B cell (primary cell): ENCODE measurements around the gene UBA1.

Experiments used
- EZH2 ChIP-seq: IDR thresholded peaks from 2 replicates; pipeline ENCODE4 v1.6.1; 2012; ENCODE audit warnings: borderline replicate concordance, low read depth, mild to moderate bottlenecking, moderate library complexity, low read length; ENCODE audit not compliant: insufficient read depth, poor library complexity, severe bottlenecking
- TF ChIP-seq, protein P1 (sequence below): fragments of 200-600 bp; IDR thresholded peaks from one replicate; pipeline ENCODE4 v1.8.0; 2022; ENCODE audit warnings: antibody characterized with exemption, mild to moderate bottlenecking

DNA sequence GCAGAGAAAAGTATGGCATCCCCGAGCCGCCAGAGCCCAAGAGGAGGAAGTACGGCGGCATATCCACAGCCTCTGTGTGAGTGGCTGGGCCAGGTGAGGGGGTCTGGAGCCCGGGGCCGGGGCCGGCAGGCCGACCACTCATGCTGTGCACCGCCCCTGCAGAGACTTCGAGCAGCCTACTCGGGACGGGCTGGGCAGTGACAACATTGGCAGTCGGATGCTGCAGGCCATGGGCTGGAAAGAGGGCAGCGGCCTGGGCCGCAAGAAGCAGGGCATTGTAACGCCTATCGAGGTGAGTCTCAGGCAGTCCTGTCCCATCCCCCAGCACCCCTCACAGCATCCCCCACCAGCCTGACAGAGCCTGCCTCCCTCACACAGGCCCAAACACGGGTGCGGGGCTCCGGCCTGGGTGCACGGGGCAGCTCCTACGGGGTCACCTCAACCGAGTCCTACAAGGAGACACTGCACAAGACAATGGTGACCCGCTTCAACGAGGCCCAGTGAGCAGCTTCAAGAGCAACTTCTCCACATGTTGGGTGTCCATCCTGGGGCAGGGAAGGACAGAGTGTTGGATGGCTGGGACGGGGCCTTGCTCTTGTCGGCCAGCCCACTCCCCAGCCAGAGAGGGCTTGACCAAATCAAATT lies 7.4 kb upstream of the UBA1 start:
- TF ChIP-seq, protein P1, sequence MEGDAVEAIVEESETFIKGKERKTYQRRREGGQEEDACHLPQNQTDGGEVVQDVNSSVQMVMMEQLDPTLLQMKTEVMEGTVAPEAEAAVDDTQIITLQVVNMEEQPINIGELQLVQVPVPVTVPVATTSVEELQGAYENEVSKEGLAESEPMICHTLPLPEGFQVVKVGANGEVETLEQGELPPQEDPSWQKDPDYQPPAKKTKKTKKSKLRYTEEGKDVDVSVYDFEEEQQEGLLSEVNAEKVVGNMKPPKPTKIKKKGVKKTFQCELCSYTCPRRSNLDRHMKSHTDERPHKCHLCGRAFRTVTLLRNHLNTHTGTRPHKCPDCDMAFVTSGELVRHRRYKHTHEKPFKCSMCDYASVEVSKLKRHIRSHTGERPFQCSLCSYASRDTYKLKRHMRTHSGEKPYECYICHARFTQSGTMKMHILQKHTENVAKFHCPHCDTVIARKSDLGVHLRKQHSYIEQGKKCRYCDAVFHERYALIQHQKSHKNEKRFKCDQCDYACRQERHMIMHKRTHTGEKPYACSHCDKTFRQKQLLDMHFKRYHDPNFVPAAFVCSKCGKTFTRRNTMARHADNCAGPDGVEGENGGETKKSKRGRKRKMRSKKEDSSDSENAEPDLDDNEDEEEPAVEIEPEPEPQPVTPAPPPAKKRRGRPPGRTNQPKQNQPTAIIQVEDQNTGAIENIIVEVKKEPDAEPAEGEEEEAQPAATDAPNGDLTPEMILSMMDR, result no peak
- TF ChIP-seq EZH2, result no peak
